ENCODE results near the gene COL24A1. TPM values are rescaled to one million over a fixed set of nuclear protein-coding genes. Genes with fewer than 3 reads are reported as not detected.
"Not testable (repeated sequence)": the region's sequence is repeated elsewhere in the genome, so short reads cannot be mapped to it uniquely, and the experiment has no call there.

The COL24A1 gene
- total RNA-seq, 1 experiment from 2014 or later, result 1.2 TPM

- DNase-seq (ENCODE audit: low read depth), result peak; percentile 13
These were observed 2.7 kb downstream of the COL24A1 start for GRCh38 chr1:86153836-86154235.

DNA sequence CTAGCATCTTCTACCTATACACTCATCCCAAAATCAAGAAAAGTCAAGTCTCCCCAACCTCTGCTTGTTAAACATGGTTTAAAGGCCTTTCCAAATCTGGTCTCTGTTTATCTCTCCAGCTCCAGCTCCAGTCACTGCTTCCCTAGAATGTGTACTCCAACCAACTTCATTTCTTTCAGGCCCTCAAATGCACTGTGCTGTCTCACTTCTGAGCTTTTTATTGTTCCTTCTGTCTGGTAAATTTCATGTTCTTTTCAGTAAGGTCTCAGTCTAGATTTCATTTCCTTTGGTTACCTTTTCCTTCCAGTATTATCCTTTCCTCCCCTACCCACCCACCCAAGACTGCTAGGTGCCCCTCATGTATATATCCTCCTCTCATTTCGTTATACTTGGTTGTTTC, 3.7 kb downstream of the COL24A1 start:
- DNase-seq (ENCODE audit: low read depth), result no peak

DNA sequence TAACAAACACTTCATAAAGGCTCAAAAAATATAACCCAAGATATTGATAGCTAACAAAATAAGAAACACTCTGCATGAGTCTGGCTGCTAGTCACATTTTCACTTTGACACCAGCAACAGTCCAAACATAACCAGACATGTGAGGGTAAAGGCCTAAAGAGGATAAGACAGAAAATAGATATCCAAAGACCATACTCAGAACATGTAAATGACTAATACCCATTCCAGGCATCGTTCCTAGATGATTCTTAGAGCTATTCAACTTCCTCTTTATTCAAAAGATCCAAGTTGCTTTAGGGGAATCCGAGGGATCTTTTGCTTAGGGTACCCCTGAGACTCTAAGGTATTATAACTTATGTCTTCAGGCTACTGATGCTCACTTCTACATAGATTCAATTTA, 5.1 kb downstream of the COL24A1 start:
- peak; percentile 38 for DNase-seq (ENCODE audit: low read depth)

DNA sequence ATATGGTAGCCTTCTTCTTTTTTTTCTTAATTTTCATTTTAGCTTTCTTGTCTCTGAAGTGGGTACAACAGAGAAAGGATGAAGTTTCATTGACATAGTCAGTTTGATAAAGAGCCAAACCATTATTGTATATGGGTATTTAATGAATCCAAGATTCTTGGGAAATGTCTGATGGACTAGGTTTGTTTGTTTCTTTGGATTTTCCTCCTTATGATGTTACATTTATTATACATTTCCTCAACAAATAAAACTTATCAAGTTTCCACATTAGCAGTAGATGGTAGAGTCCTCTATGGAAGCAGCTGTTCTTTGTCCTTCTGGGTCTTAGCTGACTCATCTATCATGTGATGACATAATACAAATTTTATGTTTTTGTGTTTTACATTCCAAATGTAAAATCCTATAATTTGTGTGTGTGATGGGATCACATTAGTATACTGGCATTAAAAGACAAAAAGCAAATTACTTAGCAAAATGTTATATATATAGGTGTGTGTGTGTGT, 6.0 kb downstream of the COL24A1 start:
- DNase-seq (ENCODE audit: low read depth), result no peak

DNA sequence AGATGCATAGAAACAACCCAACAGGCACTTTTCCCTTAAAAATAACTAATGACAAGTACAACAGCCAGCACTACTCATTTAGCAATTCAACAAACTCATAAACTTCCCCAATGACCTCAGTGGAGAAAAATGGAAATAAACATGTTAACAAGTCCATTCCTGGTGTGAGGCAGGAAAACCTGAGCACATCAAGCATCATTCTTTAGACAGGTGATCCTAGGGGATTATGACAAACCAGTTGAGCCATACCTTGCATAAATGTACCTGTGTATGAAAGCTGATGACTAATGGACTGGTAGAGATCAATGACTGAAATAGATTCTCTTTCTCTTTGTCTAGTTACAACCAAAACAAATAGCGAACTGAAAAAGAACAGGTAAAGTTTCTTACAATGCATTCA, 7.0 kb downstream of the COL24A1 start:
- no peak for DNase-seq (ENCODE audit: low read depth)

- no peak for DNase-seq (ENCODE audit: low read depth)
These were observed 8.8 kb downstream of the COL24A1 start for GRCh38 chr1:86147755-86148154.

- no peak for DNase-seq (ENCODE audit: low read depth)
These were observed 10.0 kb downstream of the COL24A1 start for GRCh38 chr1:86146566-86146965.

GRCh38 chr1:86140281-86140880, 16.2 kb downstream of the COL24A1 start:
- DNase-seq (ENCODE audit: low read depth), result no peak

- no peak for DNase-seq (ENCODE audit: low read depth)
These were observed 17.8 kb downstream of the COL24A1 start for GRCh38 chr1:86138746-86139145.

- peak; percentile 82 for DNase-seq (ENCODE audit: low read depth)
These were observed 19.1 kb downstream of the COL24A1 start for GRCh38 chr1:86137436-86137835.

- no peak for DNase-seq (ENCODE audit: low read depth)
These were observed 37.3 kb downstream of the COL24A1 start for GRCh38 chr1:86119214-86119764.

DNA sequence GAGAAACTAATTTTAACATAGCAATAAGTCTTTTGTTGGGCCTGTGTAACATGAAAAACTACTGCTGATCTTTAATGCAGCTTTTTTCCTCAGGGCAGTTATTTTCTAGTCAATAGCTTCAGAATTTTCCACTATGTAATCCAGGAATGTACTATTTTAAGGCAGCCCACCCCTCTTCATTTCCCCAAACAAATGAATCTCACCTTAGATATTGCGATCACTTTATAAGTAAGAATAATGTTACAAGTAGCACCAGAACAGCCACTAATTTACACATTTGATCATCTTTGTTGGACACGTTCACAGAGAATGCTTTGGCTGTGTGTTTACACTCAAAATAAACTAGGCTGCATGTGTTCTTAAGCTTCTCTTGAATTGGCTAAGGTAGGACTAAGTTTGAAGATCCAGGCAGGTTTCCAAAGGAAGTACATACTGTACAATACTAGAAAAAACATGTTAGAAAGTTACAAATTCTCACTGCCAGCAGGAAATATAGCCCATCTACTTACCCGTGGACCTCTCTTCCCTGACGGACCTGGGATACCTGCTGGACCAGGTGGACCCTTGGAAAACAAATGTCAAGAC, 41.7 kb downstream of the COL24A1 start:
- no peak for DNase-seq (ENCODE audit: low read depth)

DNA sequence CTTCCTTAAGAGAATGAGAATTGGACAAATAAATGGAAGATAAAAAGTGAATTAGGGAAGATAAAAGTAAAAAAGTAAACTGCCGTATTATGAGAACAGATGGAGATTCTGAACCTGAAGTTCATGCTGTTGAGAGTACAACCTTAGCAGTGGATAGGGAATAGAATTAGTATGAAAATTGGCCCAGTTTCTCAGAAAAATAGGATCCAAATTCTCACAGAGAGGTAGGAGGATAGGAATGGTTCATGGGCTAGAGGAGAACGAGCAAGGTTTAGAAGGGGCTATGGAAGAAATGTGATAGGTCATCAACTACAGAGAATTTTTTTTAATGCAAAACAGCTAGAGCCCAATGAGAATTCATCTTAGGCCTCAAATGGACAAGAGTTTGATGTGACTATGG, 42.3 kb downstream of the COL24A1 start:
- no peak for DNase-seq (ENCODE audit: low read depth)

DNA sequence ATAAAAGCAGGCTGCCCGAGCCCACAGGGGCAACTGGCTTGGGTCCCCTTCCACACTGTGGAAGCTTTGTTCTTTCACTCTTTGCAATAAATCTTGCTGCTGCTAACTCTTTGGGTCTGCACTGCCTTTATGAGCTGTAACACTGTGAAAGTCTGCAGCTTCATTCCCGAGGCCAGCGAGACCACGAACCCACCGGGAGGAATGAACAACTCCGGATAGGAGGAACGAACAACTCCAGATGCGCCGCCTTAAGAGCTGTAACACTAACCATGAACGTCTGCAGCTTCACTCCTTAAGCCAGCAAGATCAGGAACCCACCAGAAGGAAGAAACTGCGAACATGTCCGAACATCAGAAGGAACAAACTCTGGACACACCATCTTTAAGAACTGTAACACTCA, 45.0 kb downstream of the COL24A1 start:
- not testable (repeated sequence) for DNase-seq (ENCODE audit: low read depth)

DNA sequence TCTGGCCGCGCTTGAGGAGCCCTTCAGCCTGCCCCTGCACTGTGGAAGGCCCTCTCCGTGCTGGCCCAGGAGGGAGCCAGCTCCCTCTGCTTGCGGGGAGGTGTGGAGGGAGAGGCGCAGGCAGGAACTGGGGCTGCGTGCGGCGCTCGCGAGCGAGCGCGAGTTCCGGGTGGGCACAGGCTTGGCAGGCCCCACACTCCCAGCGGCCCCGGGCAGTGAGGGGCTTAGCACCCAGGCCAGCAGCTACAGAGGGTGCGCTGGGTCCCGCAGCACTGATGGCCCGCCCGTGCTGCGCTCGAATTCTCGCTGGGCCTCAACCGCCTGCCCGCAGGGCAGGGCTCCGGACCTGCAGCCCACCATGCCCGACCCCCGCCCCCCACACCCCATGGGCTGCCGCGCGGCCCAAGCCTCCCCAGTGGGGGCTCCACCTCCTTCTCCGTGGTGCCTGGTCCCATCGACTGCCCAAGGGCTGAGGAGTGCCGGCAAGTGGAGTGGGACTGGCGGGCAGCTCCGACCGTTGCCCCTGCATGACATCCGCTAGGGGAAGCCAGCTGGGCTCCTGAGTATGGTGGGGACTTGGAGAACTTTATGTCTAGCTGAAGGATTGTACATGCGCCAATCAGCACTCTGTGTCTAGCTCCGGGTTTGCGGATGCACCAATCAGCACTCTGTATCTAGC, 46.0 kb downstream of the COL24A1 start:
- no peak for DNase-seq (ENCODE audit: low read depth)

GRCh38 chr1:86105533-86105866, 51.1 kb downstream of the COL24A1 start:
- no peak for DNase-seq (ENCODE audit: low read depth)

- DNase-seq (ENCODE audit: low read depth), result no peak
These were observed 51.7 kb downstream of the COL24A1 start for GRCh38 chr1:86104606-86105532.

GRCh38 chr1:86101616-86102015, 55.0 kb downstream of the COL24A1 start:
- no peak for DNase-seq (ENCODE audit: low read depth)

DNA sequence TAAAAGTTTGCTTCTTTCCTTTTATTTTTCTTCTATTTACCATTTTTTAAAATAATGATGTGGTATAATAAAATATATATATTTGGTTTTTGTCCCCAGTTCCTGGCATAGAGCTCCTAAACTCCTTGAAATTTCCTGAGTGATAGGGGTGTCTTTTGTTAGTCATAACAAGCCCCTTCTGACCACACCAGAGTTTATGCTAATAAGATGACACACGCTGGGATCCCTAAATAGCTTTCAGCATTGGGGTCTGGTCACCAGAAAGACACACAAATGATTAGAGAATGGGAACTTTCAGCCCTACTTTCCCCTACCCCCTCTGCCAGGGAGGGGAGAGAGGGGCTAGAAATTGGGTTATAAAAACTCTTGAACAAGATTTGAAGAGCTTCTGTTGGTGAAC, 56.2 kb downstream of the COL24A1 start:
- DNase-seq (ENCODE audit: low read depth), result no peak

DNA sequence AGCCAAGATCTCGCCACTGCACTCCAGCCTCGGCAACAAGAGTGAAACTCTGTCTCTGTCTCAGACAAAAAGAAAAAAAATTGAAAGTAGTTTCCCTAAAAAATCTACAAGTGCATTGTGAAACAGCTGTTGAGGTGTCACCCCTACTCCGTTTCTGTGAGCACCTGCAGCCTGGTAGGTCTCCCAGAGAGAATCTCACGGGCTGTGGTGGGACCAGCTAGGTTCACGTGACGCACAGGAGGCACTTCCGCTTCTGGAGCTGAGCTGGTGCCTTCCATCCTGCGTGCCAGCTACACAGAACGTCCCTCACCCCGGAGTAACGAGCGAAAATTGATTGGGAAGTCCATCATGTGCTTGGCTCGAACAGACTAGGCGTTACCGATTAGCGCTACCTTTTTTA, 66.8 kb downstream of the COL24A1 start:
- no peak for DNase-seq (ENCODE audit: low read depth)

DNA sequence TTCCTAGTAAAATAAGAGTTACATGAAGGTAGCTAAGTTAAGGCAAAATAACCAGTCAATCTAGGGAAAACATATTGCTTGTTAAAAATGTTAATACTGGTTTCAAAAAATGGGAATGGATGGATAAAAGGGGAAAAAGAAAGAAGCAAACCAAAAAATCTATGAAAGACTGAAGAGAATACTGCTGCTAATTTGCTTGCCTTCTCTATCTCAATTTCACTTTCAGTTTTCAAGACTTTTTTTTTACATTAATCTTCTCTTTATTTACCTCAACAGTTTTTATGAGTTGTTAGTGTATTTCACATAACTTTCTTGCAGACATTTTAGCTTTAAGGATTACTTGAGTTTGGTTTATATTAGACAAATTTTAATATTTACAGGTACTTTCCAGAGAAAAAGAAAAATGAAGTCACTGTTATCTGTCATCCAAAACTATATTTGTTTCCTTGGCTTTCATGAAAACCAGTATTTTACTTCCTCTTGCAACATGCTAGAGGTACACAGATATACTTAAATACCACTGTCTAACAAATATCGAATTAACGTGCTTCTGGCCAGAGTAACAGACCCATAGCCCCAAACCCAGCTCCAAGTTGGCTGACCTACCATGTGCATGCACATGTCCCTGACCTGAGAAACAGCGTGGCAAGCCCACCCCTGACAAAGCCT, 70.7 kb downstream of the COL24A1 start:
- DNase-seq (ENCODE audit: low read depth), result no peak
